Measurements from ENCODE around the gene CALML6. TPM values are rescaled to one million over a fixed set of nuclear protein-coding genes. Genes with fewer than 3 reads are reported as not detected.

Gene CALML6
- polyA plus RNA-seq, 1 donor from 2014 or later: not detected

GRCh38 chr1:1917304-1917976 is 2.4 kb downstream of the CALML6 start:
- H3K36me3 ChIP-seq (ENCODE audit: insufficient read depth, low read length): no peaks in the 10 kb centered on the region
- H3F3A ChIP-seq (ENCODE audit: insufficient read depth, low read length, poor library complexity, severe bottlenecking): no peaks in the 10 kb centered on the region
- H3K4me2 ChIP-seq (ENCODE audit: low read length): no peak overlapping the region
- H2AFZ ChIP-seq (ENCODE audit: low read depth, low read length): no peak overlapping the region
- H3K27ac ChIP-seq (ENCODE audit: low read length): no peak overlapping the region
- no peaks in the 10 kb centered on the region for H3K9me3 ChIP-seq (ENCODE audit: low read length)
- H3K27me3 ChIP-seq (ENCODE audit: insufficient read depth, low read depth, low read length): peaks cover 11% of the 10 kb centered on the region
- TF ChIP-seq MXI1 (conservative IDR thresholded peaks at IDR 0.05; ENCODE audit: poor library complexity, severe bottlenecking) (no peak), REST (IDR thresholded peaks at IDR 0.05; ENCODE audit: borderline replicate concordance) (no peak), EZH2 (IDR thresholded peaks at IDR 0.05; ENCODE audit: borderline replicate concordance, insufficient read depth, low read length, poor library complexity, severe bottlenecking) (no peak), EP300 (conservative IDR thresholded peaks at IDR 0.05; ENCODE audit: poor library complexity, severe bottlenecking) (no peak), POLR2AphosphoS5 (IDR thresholded peaks at IDR 0.05) (no peak), CTCF (IDR thresholded peaks at IDR 0.05; ENCODE audit: poor library complexity, severe bottlenecking) (no peak), SMC3 (conservative IDR thresholded peaks at IDR 0.05; ENCODE audit: poor library complexity) (no peak), RAD21 (conservative IDR thresholded peaks at IDR 0.05) (no peak), TAF1 (IDR thresholded peaks at IDR 0.05; ENCODE audit: low read depth) (no peak)
- H3K4me3 ChIP-seq (ENCODE audit: low read length): no peak overlapping the region
- H4K20me1 ChIP-seq (ENCODE audit: insufficient read depth): no peaks in the 10 kb centered on the region
- no peaks in the 10 kb centered on the region for H3K79me2 ChIP-seq (replicated peaks; ENCODE audit: insufficient read depth, low read length)
- no peak overlapping the region for H3K9ac ChIP-seq (ENCODE audit: low read length)
- no peaks in the 10 kb centered on the region for H3K9me2 ChIP-seq (ENCODE audit: insufficient read depth, low read length)

GRCh38 chr1:1917995-1918900 is 3.2 kb downstream of the CALML6 start:
- no peak overlapping the region for H2AFZ ChIP-seq (ENCODE audit: low read depth, low read length)
- H4K20me1 ChIP-seq (ENCODE audit: insufficient read depth): no peaks in the 10 kb centered on the region
- H3K4me2 ChIP-seq (ENCODE audit: low read length): peak overlapping the region; percentile 25
- H3K4me3 ChIP-seq (ENCODE audit: low read length): peak overlapping the region; percentile 68
- H3K9me2 ChIP-seq (ENCODE audit: insufficient read depth, low read length): no peaks in the 10 kb centered on the region
- H3K9me3 ChIP-seq (ENCODE audit: low read length): no peaks in the 10 kb centered on the region
- H3K27ac ChIP-seq (ENCODE audit: low read length): no peak overlapping the region
- H3F3A ChIP-seq (ENCODE audit: insufficient read depth, low read length, poor library complexity, severe bottlenecking): no peaks in the 10 kb centered on the region
- peak overlapping the region; percentile 26 for H3K9ac ChIP-seq (ENCODE audit: low read length)
- H3K79me2 ChIP-seq (replicated peaks; ENCODE audit: insufficient read depth, low read length): no peaks in the 10 kb centered on the region
- TF ChIP-seq EZH2 (IDR thresholded peaks at IDR 0.05; ENCODE audit: borderline replicate concordance, insufficient read depth, low read length, poor library complexity, severe bottlenecking) (no peak), POLR2AphosphoS5 (IDR thresholded peaks at IDR 0.05) (no peak), SMC3 (conservative IDR thresholded peaks at IDR 0.05; ENCODE audit: poor library complexity) (no peak), MXI1 (conservative IDR thresholded peaks at IDR 0.05; ENCODE audit: poor library complexity, severe bottlenecking) (no peak), EP300 (conservative IDR thresholded peaks at IDR 0.05; ENCODE audit: poor library complexity, severe bottlenecking) (no peak), REST (IDR thresholded peaks at IDR 0.05; ENCODE audit: borderline replicate concordance) (no peak)
- H3K36me3 ChIP-seq (ENCODE audit: insufficient read depth, low read length): no peaks in the 10 kb centered on the region
- peaks cover 11% of the 10 kb centered on the region for H3K27me3 ChIP-seq (ENCODE audit: insufficient read depth, low read depth, low read length)
